ENCODE data around the gene SMNDC1. TPM values are rescaled to one million over a fixed set of nuclear protein-coding genes. Genes with fewer than 3 reads are reported as not detected.
"Not testable (repeated sequence)": the region's sequence is repeated elsewhere in the genome, so short reads cannot be mapped to it uniquely, and the experiment has no call there.

Gene SMNDC1
- total and polyA plus RNA-seq, 3 donors from 2014 or later, result 16.4 to 33.2 (median 20.9) TPM

DNA sequence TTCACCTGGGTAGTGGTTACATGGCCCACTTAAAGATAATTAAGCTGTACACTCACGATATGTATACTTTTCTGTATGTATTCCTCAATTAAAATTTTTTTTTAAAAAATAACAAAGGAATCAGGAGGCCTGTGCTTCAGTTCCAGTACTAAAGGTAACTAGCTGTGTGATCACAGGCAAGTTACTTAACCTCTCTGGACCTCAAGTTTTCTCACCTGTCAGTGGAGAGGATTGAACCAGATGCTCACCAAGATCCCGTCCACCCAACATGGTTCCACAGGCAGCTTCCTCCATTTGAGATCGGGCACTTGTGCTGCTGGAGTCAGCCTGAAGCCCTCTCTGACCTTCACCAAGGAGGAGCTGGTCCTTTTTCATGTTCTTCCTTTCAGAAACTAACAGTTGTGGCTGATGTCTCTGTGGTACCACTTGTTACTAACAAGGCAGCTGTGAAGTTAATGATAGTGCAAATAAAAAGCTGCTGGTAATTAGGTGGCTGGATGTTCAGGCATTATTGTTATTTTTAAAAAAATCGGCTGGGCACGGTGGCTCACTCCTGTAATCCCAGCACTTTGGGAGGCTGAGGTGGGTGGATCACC is 29.4 kb upstream of the SMNDC1 start:
- no peaks in the 10 kb centered on the region for H3K27me3 ChIP-seq
- intact Hi-C loops (cut with DNase I; ENCODE audit: low total_unique reads), result no loop called here
- no peak for TF ChIP-seq POLR2A (IDR thresholded peaks at IDR 0.05)
- TF ChIP-seq, protein P1, sequence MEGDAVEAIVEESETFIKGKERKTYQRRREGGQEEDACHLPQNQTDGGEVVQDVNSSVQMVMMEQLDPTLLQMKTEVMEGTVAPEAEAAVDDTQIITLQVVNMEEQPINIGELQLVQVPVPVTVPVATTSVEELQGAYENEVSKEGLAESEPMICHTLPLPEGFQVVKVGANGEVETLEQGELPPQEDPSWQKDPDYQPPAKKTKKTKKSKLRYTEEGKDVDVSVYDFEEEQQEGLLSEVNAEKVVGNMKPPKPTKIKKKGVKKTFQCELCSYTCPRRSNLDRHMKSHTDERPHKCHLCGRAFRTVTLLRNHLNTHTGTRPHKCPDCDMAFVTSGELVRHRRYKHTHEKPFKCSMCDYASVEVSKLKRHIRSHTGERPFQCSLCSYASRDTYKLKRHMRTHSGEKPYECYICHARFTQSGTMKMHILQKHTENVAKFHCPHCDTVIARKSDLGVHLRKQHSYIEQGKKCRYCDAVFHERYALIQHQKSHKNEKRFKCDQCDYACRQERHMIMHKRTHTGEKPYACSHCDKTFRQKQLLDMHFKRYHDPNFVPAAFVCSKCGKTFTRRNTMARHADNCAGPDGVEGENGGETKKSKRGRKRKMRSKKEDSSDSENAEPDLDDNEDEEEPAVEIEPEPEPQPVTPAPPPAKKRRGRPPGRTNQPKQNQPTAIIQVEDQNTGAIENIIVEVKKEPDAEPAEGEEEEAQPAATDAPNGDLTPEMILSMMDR (IDR thresholded peaks at IDR 0.05), result no peak
- WGBS, 2 donors, result 81 to 94% methylated on average over 5 of the region's 5 CpGs
- H3K9me3 ChIP-seq, result no peaks in the 10 kb centered on the region
- no peak overlapping the region for H3K4me3 ChIP-seq
- peaks cover 17% of the 10 kb centered on the region for H3K4me1 ChIP-seq
- DNase-seq, result no peak
- H3K36me3 ChIP-seq (ENCODE audit: low read depth, missing control alignments), result no peaks in the 10 kb centered on the region
- H3K27ac ChIP-seq, result no peak overlapping the region

DNA sequence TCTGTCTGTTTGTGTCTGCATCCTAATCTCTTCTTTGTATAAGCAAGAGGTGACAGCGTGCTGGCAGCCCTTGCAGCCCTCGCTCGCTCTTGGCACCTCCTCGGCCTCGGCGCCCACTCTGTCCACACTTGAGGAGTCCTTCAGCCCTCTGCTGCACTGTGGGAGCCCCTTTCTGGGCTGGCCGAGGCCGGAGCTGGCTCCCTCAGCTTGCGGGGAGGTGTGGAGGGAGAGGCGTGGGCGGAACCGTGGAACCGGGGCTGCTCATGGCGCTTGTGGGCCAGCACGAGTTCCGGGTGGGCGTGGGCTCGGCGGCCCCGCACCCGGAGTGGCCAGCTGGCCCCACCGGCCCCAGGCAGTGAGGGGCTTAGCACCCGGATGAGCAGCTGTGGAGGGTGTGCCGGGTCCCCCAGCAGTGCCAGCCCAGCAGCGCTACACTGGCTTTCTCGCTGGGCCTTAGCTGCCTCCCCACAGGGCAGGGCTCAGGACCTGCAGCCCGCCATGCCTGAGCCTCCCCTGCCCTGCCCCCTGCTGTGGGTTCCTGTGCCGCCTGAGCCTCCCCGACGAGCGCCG is 26.6 kb upstream of the SMNDC1 start:
- intact Hi-C loops (cut with DNase I; ENCODE audit: low total_unique reads); DNase-seq: not testable (repeated sequence)
- 98% methylated on average over 8 to 29 of the region's 32 CpGs for WGBS, 2 donors

DNA sequence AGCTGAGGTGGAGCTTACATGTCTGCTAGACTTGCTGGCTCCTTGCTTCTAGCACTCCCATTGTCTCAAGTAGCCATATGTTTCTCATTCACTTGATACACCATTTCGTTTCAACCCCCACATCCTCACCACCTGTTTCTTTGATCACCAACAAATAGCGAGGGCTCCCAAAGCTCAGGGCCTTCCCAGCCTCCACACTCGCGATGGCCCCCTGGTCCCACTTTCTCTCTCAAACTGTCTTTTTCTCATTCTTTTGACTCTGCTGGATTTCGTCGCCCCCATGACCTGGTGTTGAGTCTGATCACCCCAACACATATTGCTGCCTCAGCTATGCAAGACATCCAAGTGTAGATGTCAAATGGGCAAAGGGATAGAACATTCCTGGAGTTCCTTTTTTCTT is 26.0 kb upstream of the SMNDC1 start:
- WGBS, 2 donors, result 90 to 92% methylated on average over 6 of the region's 6 CpGs
- no peaks in the 10 kb centered on the region for H3K9me3 ChIP-seq
- H3K4me3 ChIP-seq, result no peak overlapping the region
- DNase-seq, result no peak
- no peaks in the 10 kb centered on the region for H3K36me3 ChIP-seq (ENCODE audit: low read depth, missing control alignments)
- no peak overlapping the region for H3K27ac ChIP-seq
- intact Hi-C loops (cut with DNase I; ENCODE audit: low total_unique reads), result no loop called here
- H3K27me3 ChIP-seq, result no peaks in the 10 kb centered on the region
- no peak for TF ChIP-seq POLR2A (IDR thresholded peaks at IDR 0.05)
- TF ChIP-seq, protein P1 (IDR thresholded peaks at IDR 0.05), result no peak
- H3K4me1 ChIP-seq, result peaks cover 2% of the 10 kb centered on the region

More for the DNA sequence above, 26.6 kb upstream of the SMNDC1 start:
- H3K4me1 ChIP-seq; H3K36me3 ChIP-seq (ENCODE audit: low read depth, missing control alignments); H3K27ac ChIP-seq; H3K9me3 ChIP-seq; H3K4me3 ChIP-seq; H3K27me3 ChIP-seq: not testable (repeated sequence)

DNA sequence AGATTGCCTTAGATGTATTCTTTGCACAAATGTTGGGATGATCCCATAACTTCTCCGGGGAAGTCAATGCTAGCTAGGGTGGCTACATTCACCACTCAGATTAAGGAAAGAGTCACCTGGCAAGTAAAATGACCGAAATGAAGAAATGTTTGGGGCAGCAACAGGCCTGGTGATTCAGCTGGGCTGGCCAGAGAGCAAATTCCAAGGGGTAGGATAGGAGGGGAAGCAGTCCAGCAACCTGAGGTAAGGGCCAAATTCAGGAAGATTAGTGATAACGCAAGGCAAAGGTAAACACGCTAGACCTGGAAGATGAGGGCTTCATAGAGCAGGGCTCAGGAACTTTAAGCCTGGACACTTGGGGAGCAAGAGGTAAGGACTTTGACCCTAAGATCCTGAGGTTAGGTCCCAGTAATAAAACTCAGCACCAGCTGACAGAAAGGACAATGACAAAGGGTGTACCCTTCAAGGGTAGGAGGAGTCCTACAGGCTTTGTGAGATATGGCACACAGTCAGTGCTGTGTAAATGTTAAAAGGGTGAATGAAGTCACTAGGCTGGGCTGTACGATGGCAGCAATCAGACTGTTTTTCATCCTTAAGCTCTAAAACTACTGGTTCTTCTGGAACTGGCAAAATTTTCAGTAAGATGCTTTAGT is 22.7 kb upstream of the SMNDC1 start:
- Histone ChIP-seq H3K27ac (no peak overlapping the region), H3K27me3 (no peaks in the 10 kb centered on the region), H3K4me1 (no peaks in the 10 kb centered on the region), H3K9me3 (no peaks in the 10 kb centered on the region), H3K4me3 (no peak overlapping the region), H3K36me3 (ENCODE audit: low read depth, missing control alignments) (no peaks in the 10 kb centered on the region)
- TF ChIP-seq, protein P1 (IDR thresholded peaks at IDR 0.05), result no peak
- no peak for TF ChIP-seq POLR2A (IDR thresholded peaks at IDR 0.05)
- 92 to 95% methylated on average over 5 of the region's 5 CpGs for WGBS, 2 donors
- intact Hi-C loops (cut with DNase I; ENCODE audit: low total_unique reads), result no loop called here
- DNase-seq, result no peak

DNA sequence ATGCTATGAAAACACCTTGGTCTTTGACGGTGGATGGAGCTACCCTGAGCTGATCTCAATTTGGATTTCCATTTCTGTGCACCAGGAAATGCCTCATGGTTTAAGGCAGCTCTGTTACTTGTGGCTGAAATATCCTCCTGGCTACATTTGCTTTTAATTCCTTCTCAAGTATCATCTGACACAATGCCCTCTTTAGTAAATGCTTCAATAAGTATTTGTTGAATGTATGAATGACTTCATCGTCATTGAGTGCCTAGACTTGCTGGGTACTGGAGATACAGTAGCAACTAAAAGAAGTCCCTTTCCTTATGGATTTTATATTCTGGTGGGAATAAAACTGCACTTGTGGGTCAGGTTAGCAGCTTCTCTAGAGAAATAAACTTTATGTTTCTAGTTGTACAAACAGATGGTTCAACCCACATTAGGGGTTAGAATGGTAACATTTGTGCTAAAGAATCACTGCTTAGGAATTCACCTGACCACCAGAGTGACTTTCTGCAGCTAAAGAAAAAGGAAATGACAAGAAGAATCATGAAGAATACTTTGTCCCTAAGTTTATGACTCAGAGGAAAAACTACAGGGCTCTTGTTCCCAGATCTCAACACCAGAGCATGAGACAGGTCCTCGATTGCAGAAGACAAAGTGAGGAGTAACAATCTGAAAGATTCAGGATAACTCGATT is 21.8 kb upstream of the SMNDC1 start:
- no peak for TF ChIP-seq POLR2A (IDR thresholded peaks at IDR 0.05)
- TF ChIP-seq, protein P1 (IDR thresholded peaks at IDR 0.05), result no peak
- no peaks in the 10 kb centered on the region for H3K27me3 ChIP-seq
- no peaks in the 10 kb centered on the region for H3K36me3 ChIP-seq (ENCODE audit: low read depth, missing control alignments)
- H3K27ac ChIP-seq, result no peak overlapping the region
- H3K9me3 ChIP-seq, result no peaks in the 10 kb centered on the region
- no peak for DNase-seq
- WGBS, 2 donors, result 86 to 87% methylated on average over 4 of the region's 4 CpGs
- intact Hi-C loops (cut with DNase I; ENCODE audit: low total_unique reads), result no loop called here
- H3K4me3 ChIP-seq, result no peak overlapping the region
- no peaks in the 10 kb centered on the region for H3K4me1 ChIP-seq

Data from testis (tissue), 3 donors.